HepG2 (cell line): ENCODE results near the gene GTF2F1. TPM values are rescaled to one million over a fixed set of nuclear protein-coding genes. Genes with fewer than 3 reads are reported as not detected.

Experiments
- ATF5 ChIP-seq: sonication (generic); formaldehyde crosslinking; IDR thresholded peaks from 2 replicates; pipeline ENCODE4 v1.4.0; 2020; ENCODE audit warnings: mild to moderate bottlenecking, low read depth, missing genetic modification reagents
- DZIP1 ChIP-seq: sonication (generic); formaldehyde crosslinking; IDR thresholded peaks from 2 replicates; pipeline ENCODE4 v1.5.0; 2020; ENCODE audit warnings: mild to moderate bottlenecking, missing genetic modification reagents
- ELF4 ChIP-seq: sonication (generic); formaldehyde crosslinking; IDR thresholded peaks from 2 replicates; pipeline ENCODE4 v1.5.0; 2020; ENCODE audit warnings: missing genetic modification reagents, mild to moderate bottlenecking, moderate library complexity, borderline replicate concordance
- MED1 ChIP-seq: sonication (generic); formaldehyde crosslinking; IDR thresholded peaks from 2 replicates; pipeline ENCODE4 v1.4.0; 2020; ENCODE audit warnings: missing genetic modification reagents
- NR2F1 ChIP-seq, 2 experiments: fragments of 450-650 bp in 1 of 2; formaldehyde crosslinking in 1 of 2; IDR thresholded peaks; 2 replicates each; pipeline versions ENCODE4 v1.5.0 to v1.6.1; 2016 to 2020; ENCODE audit warnings: mild to moderate bottlenecking in 1 of 2, missing compliant biosample characterization in 1 of 2, missing genetic modification reagents in 1 of 2, moderate library complexity in 1 of 2
- RARA ChIP-seq: IDR thresholded peaks from 2 replicates; pipeline ENCODE4 v1.6.1; 2016; ENCODE audit warnings: missing genetic modification reagents, missing compliant biosample characterization
- RBM22 ChIP-seq: fragments of 200-400 bp; formaldehyde crosslinking; optimal IDR thresholded peaks from 2 replicates; pipeline ENCODE3; 2017; ENCODE audit warnings: mild to moderate bottlenecking, low read length, moderate library complexity
- RERE ChIP-seq: IDR thresholded peaks from 2 replicates; pipeline ENCODE4 v1.6.1; 2016; ENCODE audit warnings: low read depth, missing genetic modification reagents, missing compliant biosample characterization
- SKIL ChIP-seq: sonication (generic); formaldehyde crosslinking; IDR thresholded peaks from 2 replicates; pipeline ENCODE4 v1.8.0; 2022; ENCODE audit warnings: missing genetic modification reagents, mild to moderate bottlenecking, moderate library complexity, borderline replicate concordance
- ZBTB7A ChIP-seq: sonication (generic); formaldehyde crosslinking; IDR thresholded peaks from 2 replicates; pipeline ENCODE4 v1.8.0; 2022; ENCODE audit warnings: mild to moderate bottlenecking, missing genetic modification reagents
- ZNF326 ChIP-seq: sonication (generic); formaldehyde crosslinking; IDR thresholded peaks from 2 replicates; pipeline ENCODE4 v1.4.0; 2020; ENCODE audit warnings: missing genetic modification reagents, borderline replicate concordance
- ZNF605 ChIP-seq: sonication (generic); formaldehyde crosslinking; IDR thresholded peaks from 2 replicates; pipeline ENCODE4 v1.8.0; 2022; ENCODE audit warnings: mild to moderate bottlenecking, missing genetic modification reagents
- ZNF670 ChIP-seq: sonication (generic); formaldehyde crosslinking; IDR thresholded peaks from 2 replicates; pipeline ENCODE4 v1.8.0; 2022; ENCODE audit warnings: mild to moderate bottlenecking, missing genetic modification reagents, borderline replicate concordance
- ZNF737 ChIP-seq: sonication (generic); formaldehyde crosslinking; IDR thresholded peaks from 2 replicates; pipeline ENCODE4 v1.5.0; 2020; ENCODE audit warnings: missing genetic modification reagents, mild to moderate bottlenecking, borderline replicate concordance
- ZNF772 ChIP-seq: sonication (generic); formaldehyde crosslinking; IDR thresholded peaks from 2 replicates; pipeline ENCODE4 v1.5.0; 2020; ENCODE audit warnings: mild to moderate bottlenecking, missing genetic modification reagents
- ZNF781 ChIP-seq: sonication (generic); formaldehyde crosslinking; IDR thresholded peaks from 2 replicates; pipeline ENCODE4 v1.5.1; 2020; ENCODE audit warnings: borderline replicate concordance, mild to moderate bottlenecking, missing genetic modification reagents; ENCODE audit errors: not compliant biosample characterization
- polyA plus RNA-seq, 8 experiments: library from polyadenylated mRNA; depleted of rRNA in 3 of 8; stranded (reverse) in 7 of 8; unstranded in 1 of 8; fragments of >200 nt; fragmentation: Illumina TruSeq in 4 of 8; extraction: Trizol in 4 of 8; gene quantifications; 2 replicates each; pipeline versions ENCODE4 v1.2.1 to v1.2.3, GENCODE V29; 2011 to 2016; ENCODE audit warnings: low read depth in 4 of 8, missing spikeins in 1 of 8, mixed read lengths in 1 of 8; ENCODE audit not compliant: insufficient read depth in 1 of 8
- total RNA-seq, 5 experiments: library from RNA; depleted of rRNA; stranded (reverse); fragments of >200 nt; fragmentation: Illumina TruSeq; extraction: Trizol; gene quantifications; 2 replicates each; pipeline ENCODE4 v1.2.3, GENCODE V29; 2016; ENCODE audit warnings: low read depth in 1 of 5

GTF2F1 gene
- total and polyA plus RNA-seq, 2 of the 13 experiments (the other 11 are each of a cell fraction or from before 2014, with no cell fraction given): 27.8 to 34.1 TPM

- no peak for TF ChIP-seq ZNF670 (CRISPR knock-in tag)
- TF ChIP-seq ATF5 (CRISPR knock-in tag): no peak
- no peak for TF ChIP-seq RERE (CRISPR knock-in tag)
- no peak for TF ChIP-seq ZNF605 (CRISPR knock-in tag)
- no peak for TF ChIP-seq SKIL (CRISPR knock-in tag)
- no peak for TF ChIP-seq ZNF326
- no peak for TF ChIP-seq MED1 (CRISPR knock-in tag)
- TF ChIP-seq ZNF737 (CRISPR knock-in tag): 0 out of 2 replicates have a peak, but pooled peaks have one; percentile 52
- 0 out of 2 replicates have a peak, but pooled peaks have one; percentile 7 for TF ChIP-seq ZNF772
- TF ChIP-seq ZBTB7A (CRISPR knock-in tag): 0 out of 2 replicates have a peak, but pooled peaks have one; percentile 16
- TF ChIP-seq ZNF781 (CRISPR knock-in tag): no peak
- no peak for TF ChIP-seq RBM22
- no peak for TF ChIP-seq RARA (CRISPR knock-in tag)
- 0 out of 2 replicates have a peak, but pooled peaks have one; percentile 4 for TF ChIP-seq ELF4 (CRISPR knock-in tag)
- TF ChIP-seq NR2F1 (CRISPR knock-in tag; IDR thresholded peaks at IDR 0.05): no peak
- no peak for TF ChIP-seq DZIP1
Observed at GRCh38 chr19:6392221-6393073, 517 bp downstream of the GTF2F1 start (continued).
